Measurements from ENCODE around the gene PANX2.

The PANX2 gene

GRCh38 chr22:50171319-50171964 lies 911 bp downstream of the PANX2 start:
- DNase-seq: no peak

- no peak for DNase-seq
Observed at GRCh38 chr22:50171965-50172421, 1.5 kb downstream of the PANX2 start.

- DNase-seq: no peak
Observed at GRCh38 chr22:50173311-50173982, 2.9 kb downstream of the PANX2 start.

- no peak for DNase-seq
Observed at GRCh38 chr22:50173983-50174355, 3.4 kb downstream of the PANX2 start.

GRCh38 chr22:50174382-50175190 lies 4.1 kb downstream of the PANX2 start:
- DNase-seq: no peak

GRCh38 chr22:50175191-50175461 lies 4.6 kb downstream of the PANX2 start:
- no peak for DNase-seq

GRCh38 chr22:50175921-50176849 lies 5.7 kb downstream of the PANX2 start:
- no peak for DNase-seq

- no peak for DNase-seq
Observed at GRCh38 chr22:50176850-50177536, 6.5 kb downstream of the PANX2 start.

- no peak for DNase-seq
Observed at GRCh38 chr22:50177537-50178470, 7.3 kb downstream of the PANX2 start.

GRCh38 chr22:50178471-50178864 lies 7.9 kb downstream of the PANX2 start:
- DNase-seq: no peak

GRCh38 chr22:50178871-50179869 lies 8.6 kb downstream of the PANX2 start:
- no peak for DNase-seq

- no peak for DNase-seq
Observed at GRCh38 chr22:50179937-50180726, 9.6 kb downstream of the PANX2 start.

GRCh38 chr22:50180727-50181521 lies 10.4 kb downstream of the PANX2 start:
- no peak for DNase-seq

- no peak for DNase-seq
Observed at GRCh38 chr22:50182176-50183081, 11.9 kb downstream of the PANX2 start.

- DNase-seq: no peak
Observed at GRCh38 chr22:50183141-50183971, 12.8 kb downstream of the PANX2 start.

All from activated T-cell treated with anti-CD3 and anti-CD28 coated beads, Interleukin-2, amount 50 U/mL, for 1 hour (primary cell).